Keratinocyte (primary cell): ENCODE results near the gene WDR77. TPM values are rescaled to one million over a fixed set of nuclear protein-coding genes. Genes with fewer than 3 reads are reported as not detected.

ENCODE experiments used
- DNase-seq: peaks from one replicate; pipeline ENCODE4 v3.0.0-alpha.2; 2011; ENCODE audit warnings: low read depth, missing footprints, low spot score
- FAIRE-seq: peaks from 2 replicates; lab custom pipeline; 2011; peaks lifted over from hg19 to GRCh38; lab: Jason Lieb, UNC
- H2AFZ ChIP-seq: 2 replicates; pipeline ENCODE4 v1.6.0; 2012; ENCODE audit warnings: low read length, control low read depth, inconsistent platforms; ENCODE audit not compliant: control insufficient read depth
- H3K27ac ChIP-seq: 2 replicates; pipeline ENCODE4 v1.5.1; 2011; ENCODE audit warnings: low read length; ENCODE audit not compliant: control insufficient read depth, insufficient read depth
- H3K27me3 ChIP-seq: 3 replicates; pipeline ENCODE4 v1.6.0; 2011; ENCODE audit warnings: low read length; ENCODE audit not compliant: control insufficient read depth, insufficient read depth; ENCODE audit errors: extremely low read depth
- H3K36me3 ChIP-seq, 2 experiments: 2 replicates in 1 of 2; 3 replicates in 1 of 2; pipeline ENCODE4 v1.5.1; 2011; ENCODE audit warnings: low read length in 2 of 2, mild to moderate bottlenecking in 1 of 2; ENCODE audit not compliant: control insufficient read depth in 2 of 2, insufficient read depth in 2 of 2; ENCODE audit errors: extremely low read depth in 1 of 2
- H3K4me1 ChIP-seq: 3 replicates; pipeline ENCODE4 v1.5.1; 2011; ENCODE audit warnings: low read length; ENCODE audit not compliant: control insufficient read depth, insufficient read depth; ENCODE audit errors: extremely low read depth
- H3K4me2 ChIP-seq: 3 replicates; pipeline ENCODE4 v1.6.0; 2011; ENCODE audit warnings: low read depth, low read length; ENCODE audit not compliant: control insufficient read depth, insufficient read depth; ENCODE audit errors: extremely low read depth
- H3K4me3 ChIP-seq, 3 experiments: fragments of 200-600 bp in 1 of 3; sonication (generic) in 1 of 3; 2 replicates in 2 of 3; 3 replicates in 1 of 3; pipeline ENCODE4 v1.5.1; 2011 to 2016; ENCODE audit warnings: low read length in 3 of 3, mild to moderate bottlenecking in 3 of 3, control low read depth in 2 of 3, inconsistent platforms in 1 of 3, low read depth in 1 of 3, mixed read lengths in 1 of 3, mixed run types in 1 of 3, moderate library complexity in 1 of 3; ENCODE audit not compliant: control insufficient read depth in 2 of 3, insufficient read depth in 2 of 3; ENCODE audit errors: extremely low read depth in 1 of 3
- H3K79me2 ChIP-seq: 2 replicates; pipeline ENCODE4 v1.6.0; 2012; ENCODE audit warnings: low read length; ENCODE audit not compliant: control insufficient read depth, insufficient read depth
- H3K9ac ChIP-seq: 3 replicates; pipeline ENCODE4 v1.6.0; 2011; ENCODE audit warnings: low read length; ENCODE audit not compliant: control insufficient read depth, insufficient read depth; ENCODE audit errors: extremely low read depth
- H3K9me1 ChIP-seq: 3 replicates; pipeline ENCODE4 v1.6.0; 2011; ENCODE audit warnings: low read length; ENCODE audit not compliant: control insufficient read depth, insufficient read depth; ENCODE audit errors: extremely low read depth
- H3K9me3 ChIP-seq: 2 replicates; pipeline ENCODE4 v1.5.1; 2012; ENCODE audit warnings: low read depth, low read length; ENCODE audit not compliant: control insufficient read depth
- H4K20me1 ChIP-seq: 3 replicates; pipeline ENCODE4 v1.6.0; 2011; ENCODE audit warnings: low read length; ENCODE audit not compliant: control insufficient read depth, insufficient read depth; ENCODE audit errors: extremely low read depth
- CTCF ChIP-seq, 3 experiments: IDR thresholded peaks in 1 of 3; conservative IDR thresholded peaks in 1 of 3; optimal IDR thresholded peaks in 1 of 3; 2 replicates in 2 of 3; 3 replicates in 1 of 3; pipeline versions ENCODE3 to v1.5.1; 2011; ENCODE audit warnings: low read length in 3 of 3, mild to moderate bottlenecking in 3 of 3, moderate library complexity in 2 of 3, control low read depth in 1 of 3, inconsistent platforms in 1 of 3; ENCODE audit not compliant: insufficient read depth in 2 of 3; ENCODE audit errors: extremely low read depth in 1 of 3
- EZH2 ChIP-seq: IDR thresholded peaks from one replicate; pipeline ENCODE4 v1.6.1; 2012; ENCODE audit warnings: inconsistent platforms, mild to moderate bottlenecking, low read length, moderate library complexity
- dilution Hi-C: fragments of 300-500 bp; cut with MboI; formaldehyde crosslinking; loops from one replicate; pipeline ENCODE4 v1.7.0; 2020; ENCODE audit warnings: low sequenced_read_pairs; ENCODE audit not compliant: extremely low pct_ligation_motif_present
- polyA plus RNA-seq, 5 experiments: library from polyadenylated mRNA; depleted of rRNA in 3 of 5; stranded (reverse) in 3 of 5; stranded (forward) in 1 of 5; unstranded in 1 of 5; fragments of >200 nt; gene quantifications; 1 replicate in 1 of 5; 2 replicates in 3 of 5; 3 replicates in 1 of 5; pipeline versions ENCODE4 v1.2.1 to v1.2.3, GENCODE V29; 2011 to 2012; ENCODE audit warnings: missing spikeins in 2 of 5, low read depth in 1 of 5, low replicate concordance in 1 of 5

Gene WDR77
- polyA plus RNA-seq, 1 donor (not counting 4 experiments of a cell fraction or from before 2014, with no cell fraction given), result 110 TPM

- dilution Hi-C loops, result no loop called here
- Histone ChIP-seq H2AFZ (no peak overlapping the region), H3K4me2 (no peak overlapping the region), H3K27me3 (peaks cover 6% of the 10 kb centered on the region), H3K9me3 (no peaks in the 10 kb centered on the region), H3K27ac (no peak overlapping the region), H3K9me1 (no peaks in the 10 kb centered on the region), H3K79me2 (no peaks in the 10 kb centered on the region), H3K9ac (no peak overlapping the region), H3K36me3 (no peaks in the 10 kb centered on the region), H3K4me1 (no peaks in the 10 kb centered on the region), H4K20me1 (no peaks in the 10 kb centered on the region), H3K4me3 (no peak overlapping the region)
- FAIRE-seq (no peak), DNase-seq (no peak)
- no peak for TF ChIP-seq CTCF (optimal IDR thresholded peaks at IDR 0.05 in 1 of 3, IDR thresholded peaks at IDR 0.05 in 1 of 3, conservative IDR thresholded peaks at IDR 0.05 in 1 of 3; ENCODE audit: extremely low read depth in 1 of 3, insufficient read depth in 2 of 3, low read length in 3 of 3)
- TF ChIP-seq EZH2, result no peak
Observed at GRCh38 chr1:111486431-111486830, 37.4 kb upstream of the WDR77 start.

DNA sequence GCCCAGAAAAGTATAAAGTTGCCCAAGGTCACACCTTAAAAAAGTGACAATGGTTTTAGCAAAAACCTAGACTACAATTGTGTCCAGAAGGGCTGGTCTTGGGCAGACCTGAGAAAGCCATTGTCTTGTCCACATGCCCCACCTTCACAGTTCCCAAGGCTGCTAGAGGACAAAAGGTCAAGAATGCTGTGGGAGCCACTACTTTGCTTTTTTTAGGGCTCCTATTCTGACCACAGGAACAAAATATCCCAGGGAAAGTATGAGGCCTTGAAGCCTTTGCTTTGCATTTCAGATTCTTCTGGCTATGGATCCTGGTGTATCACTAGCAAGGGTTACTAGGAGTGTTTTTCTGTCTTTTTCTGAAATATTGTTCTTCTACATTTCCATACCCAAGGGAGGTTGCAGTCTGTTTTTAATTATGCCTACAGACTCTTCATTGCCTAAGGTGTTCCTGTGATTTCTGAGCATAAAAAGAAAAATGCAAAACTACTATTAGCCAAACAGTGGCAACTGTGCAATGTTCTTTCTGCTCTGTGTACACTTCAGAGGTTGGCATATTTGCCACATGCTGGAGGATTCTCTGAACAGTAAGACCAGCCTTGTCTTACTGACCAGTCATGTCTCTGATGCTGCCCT is 35.5 kb upstream of the WDR77 start:
- H3K9me1 ChIP-seq, result no peaks in the 10 kb centered on the region
- no peak overlapping the region for H3K4me3 ChIP-seq
- H3K4me1 ChIP-seq, result no peaks in the 10 kb centered on the region
- FAIRE-seq, result no peak
- H4K20me1 ChIP-seq, result no peaks in the 10 kb centered on the region
- TF ChIP-seq EZH2 (no peak), CTCF (optimal IDR thresholded peaks at IDR 0.05 in 1 of 3, IDR thresholded peaks at IDR 0.05 in 1 of 3, conservative IDR thresholded peaks at IDR 0.05 in 1 of 3; ENCODE audit: extremely low read depth in 1 of 3, insufficient read depth in 2 of 3, low read length in 3 of 3) (no peak)
- H3K9ac ChIP-seq, result no peak overlapping the region
- DNase-seq, result no peak
- no peak overlapping the region for H3K27ac ChIP-seq
- no peak overlapping the region for H2AFZ ChIP-seq
- no peaks in the 10 kb centered on the region for H3K9me3 ChIP-seq
- no peak overlapping the region for H3K4me2 ChIP-seq
- H3K27me3 ChIP-seq, result peaks cover 6% of the 10 kb centered on the region
- H3K79me2 ChIP-seq, result no peaks in the 10 kb centered on the region
- dilution Hi-C loops, result no loop called here
- no peaks in the 10 kb centered on the region for H3K36me3 ChIP-seq
